NCI-H460 (cell line): Measurements from ENCODE around the gene PABPN1. TPM values are rescaled to one million over a fixed set of nuclear protein-coding genes. Genes with fewer than 3 reads are reported as not detected.

ENCODE experiments used
- DNase-seq: peaks from one replicate; pipeline ENCODE4 v3.0.0-alpha.2; 2016; ENCODE audit warnings: low read depth; ENCODE audit errors: extremely low read depth
- total RNA-seq: library from RNA; depleted of rRNA; stranded (reverse); fragments of >200 nt; shearing (Covaris generic); gene quantifications from 2 replicates; pipeline ENCODE4 v1.2.3, GENCODE V29; 2014

The PABPN1 gene
- total RNA-seq, 1 experiment from 2014 or later: 90.2 TPM

GRCh38 chr14:23357261-23357660, 36.0 kb downstream of the PABPN1 start:
- no peak for DNase-seq

GRCh38 chr14:23358042-23358441, 36.8 kb downstream of the PABPN1 start:
- DNase-seq: no peak

DNA sequence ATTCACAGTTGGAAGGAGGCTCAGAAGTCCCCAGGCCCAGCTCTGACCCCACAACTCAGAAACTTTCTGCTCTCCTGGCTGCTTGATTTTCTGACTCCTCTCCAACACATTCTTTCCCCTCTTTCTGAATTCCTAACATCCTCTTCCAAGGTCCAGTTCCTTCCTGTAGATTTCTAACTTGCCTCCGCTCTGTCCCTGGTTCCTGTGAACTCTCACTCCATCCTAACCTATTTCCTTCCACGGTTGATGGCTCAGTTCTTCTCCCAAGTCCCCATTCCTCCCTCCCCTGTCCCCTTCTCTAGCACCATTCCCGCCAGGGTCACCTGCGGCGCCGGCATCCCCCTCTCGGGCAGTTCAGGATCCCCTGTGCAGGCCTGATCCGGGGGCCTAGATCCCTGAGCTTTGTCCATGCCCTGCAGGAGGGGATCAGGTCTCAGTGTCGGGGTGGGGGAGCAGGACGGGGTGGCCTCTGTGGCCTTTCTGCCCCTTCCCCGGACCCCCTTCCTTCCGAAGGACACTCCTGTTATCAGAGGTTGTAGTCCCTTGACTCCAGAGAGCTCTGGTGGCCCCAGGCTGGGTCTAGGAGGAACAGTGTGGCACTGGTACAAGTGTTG, 37.4 kb downstream of the PABPN1 start:
- DNase-seq: no peak

GRCh38 chr14:23359167-23359626, 37.9 kb downstream of the PABPN1 start:
- no peak for DNase-seq

- DNase-seq: no peak
Measured at GRCh38 chr14:23359722-23360447, 38.6 kb downstream of the PABPN1 start.

DNA sequence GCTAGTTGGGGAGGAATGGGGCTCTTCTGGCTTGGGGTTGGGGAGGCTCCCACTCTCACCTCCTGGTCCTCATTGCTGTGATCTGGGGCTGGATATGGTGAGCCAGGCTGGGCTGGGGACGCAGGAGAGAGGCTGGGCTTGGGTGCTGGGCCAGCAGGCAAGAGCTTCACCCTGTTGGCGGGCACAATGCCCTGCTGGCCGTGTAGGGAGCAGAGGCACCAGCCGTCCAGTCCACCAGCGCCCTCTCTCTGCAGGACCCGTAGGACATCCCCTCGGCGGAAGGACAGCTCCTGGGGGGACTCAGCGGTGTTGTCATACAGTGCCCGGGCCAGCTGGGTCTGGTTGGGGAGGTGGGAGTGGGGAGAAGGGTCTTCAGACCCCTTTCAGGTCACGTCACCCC, 39.2 kb downstream of the PABPN1 start:
- DNase-seq: no peak

DNA sequence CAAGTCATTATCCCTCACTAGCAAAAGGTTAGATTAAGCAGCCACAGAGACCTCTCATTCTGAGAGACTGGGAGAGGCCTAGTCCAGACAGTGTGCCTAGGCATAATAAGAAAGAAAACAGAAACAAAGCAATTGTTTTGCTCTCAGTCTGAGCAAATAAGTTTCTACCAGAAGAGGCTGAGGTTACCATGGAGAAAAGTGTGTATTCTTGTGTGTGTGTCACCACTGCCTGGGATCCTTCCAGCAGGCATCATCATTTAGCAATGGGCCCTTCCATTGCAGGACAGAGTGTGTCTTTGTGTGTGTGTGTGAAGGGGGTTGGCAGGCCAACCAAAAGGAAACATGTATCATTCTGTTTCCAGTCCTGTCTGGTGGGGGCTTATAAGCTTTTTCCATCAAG, 40.1 kb downstream of the PABPN1 start:
- DNase-seq: no peak

DNA sequence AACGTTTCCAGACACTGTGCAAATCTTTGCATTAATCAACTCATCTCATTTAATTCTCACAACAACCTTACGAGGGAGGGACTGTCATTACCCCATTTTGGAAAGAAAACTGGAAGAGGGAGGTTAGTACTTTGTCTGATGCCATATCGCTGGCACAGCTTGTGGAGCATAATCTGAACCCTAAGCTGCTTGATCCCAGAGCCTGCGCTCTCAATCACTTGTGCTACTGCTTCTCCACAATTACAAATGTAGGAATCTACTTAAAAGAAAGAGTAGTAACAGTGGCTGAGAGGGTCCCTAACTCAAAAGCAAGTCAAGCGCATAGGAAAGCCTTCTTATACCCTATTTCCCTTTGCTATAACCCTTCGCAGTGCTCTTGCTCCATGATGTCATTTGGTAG, 40.5 kb downstream of the PABPN1 start:
- no peak for DNase-seq

- no peak for DNase-seq
Measured at GRCh38 chr14:23362200-23362599, 40.9 kb downstream of the PABPN1 start.

DNA sequence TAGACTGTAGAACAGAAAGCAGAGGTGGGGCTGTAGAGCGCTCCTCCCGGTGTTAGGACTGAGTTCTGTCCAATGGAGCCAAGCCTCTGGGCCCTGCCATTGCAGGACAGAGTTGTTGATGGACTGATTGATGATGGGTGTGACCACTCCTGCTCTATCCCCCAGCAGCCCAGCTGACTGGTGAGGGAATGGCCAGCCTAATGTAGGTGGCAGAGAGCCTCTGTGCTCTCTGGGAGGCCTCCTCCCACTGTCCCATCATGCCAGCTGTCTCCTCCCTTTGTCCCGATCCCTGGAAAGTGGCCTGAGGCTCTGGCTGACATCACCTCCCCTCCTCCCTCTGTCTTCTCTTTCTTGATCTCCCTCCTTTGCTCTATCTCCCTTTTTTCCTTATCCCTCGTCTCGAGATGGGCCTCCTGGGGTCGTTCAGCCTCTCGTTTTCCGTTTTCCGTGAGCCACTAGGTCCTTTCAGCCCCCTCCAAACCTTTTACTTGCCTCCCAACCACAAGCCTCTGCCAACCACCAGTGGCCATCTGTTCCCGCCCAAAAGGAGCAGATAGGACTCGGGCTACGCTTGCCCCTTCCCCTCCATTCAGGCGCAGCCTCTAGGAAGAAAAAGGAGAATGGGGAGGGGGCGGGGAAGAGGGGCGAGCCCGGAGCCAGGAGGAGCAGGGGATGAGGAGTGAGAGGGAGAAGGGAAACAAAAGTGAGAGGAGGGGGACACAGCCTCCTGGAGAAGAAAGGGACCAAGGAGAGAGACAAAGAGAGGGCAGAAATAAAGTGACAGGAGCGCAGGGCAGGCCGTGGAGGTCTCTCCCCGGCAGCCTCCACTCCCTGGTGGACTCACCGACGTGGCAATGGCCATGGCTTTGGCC, 43.1 kb downstream of the PABPN1 start:
- DNase-seq: no peak

- no peak for DNase-seq
Measured at GRCh38 chr14:23365036-23365731, 43.9 kb downstream of the PABPN1 start, which contains the start of gene EFS. TSS of gene EFS (minus strand) at chr14:23365172. CDS start at chr14:23365025, 147 bp downstream.

DNA sequence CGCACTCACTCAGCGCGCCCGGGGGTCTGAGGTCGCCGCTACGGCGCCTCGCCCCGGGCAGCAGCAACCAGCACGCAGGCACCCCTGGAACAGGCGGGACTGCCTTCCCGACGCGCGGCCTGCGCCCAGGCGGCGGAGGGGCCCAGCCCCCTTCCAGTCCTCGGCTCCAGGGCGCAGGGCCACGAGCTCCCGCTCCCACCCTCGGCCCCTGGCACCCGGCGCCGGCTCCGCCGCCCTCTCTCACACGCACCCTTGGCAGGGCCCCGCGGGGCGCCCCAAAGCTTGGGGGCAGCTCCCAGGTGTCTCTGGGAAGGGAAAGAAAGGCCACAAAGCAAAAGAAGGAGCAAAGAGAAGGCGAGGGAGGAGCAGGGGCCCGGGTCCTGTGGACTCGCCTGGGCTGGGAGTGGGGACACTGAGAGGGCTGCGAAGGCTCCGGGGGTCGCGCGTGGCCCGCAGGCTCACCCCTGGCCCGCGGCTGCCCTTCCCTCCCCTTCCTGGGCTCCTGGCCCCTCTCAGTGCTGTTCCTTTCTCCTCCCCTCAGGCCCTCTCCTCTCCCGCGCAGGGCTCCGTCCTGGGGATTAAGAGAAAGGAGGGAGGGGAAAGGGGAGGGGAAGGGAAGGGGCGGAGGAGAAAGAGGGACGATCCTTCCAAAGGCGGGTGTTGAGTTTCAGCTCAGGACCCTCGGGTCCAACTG, 44.6 kb downstream of the PABPN1 start:
- DNase-seq: no peak

GRCh38 chr14:23366426-23366921, 45.2 kb downstream of the PABPN1 start:
- DNase-seq: no peak

DNA sequence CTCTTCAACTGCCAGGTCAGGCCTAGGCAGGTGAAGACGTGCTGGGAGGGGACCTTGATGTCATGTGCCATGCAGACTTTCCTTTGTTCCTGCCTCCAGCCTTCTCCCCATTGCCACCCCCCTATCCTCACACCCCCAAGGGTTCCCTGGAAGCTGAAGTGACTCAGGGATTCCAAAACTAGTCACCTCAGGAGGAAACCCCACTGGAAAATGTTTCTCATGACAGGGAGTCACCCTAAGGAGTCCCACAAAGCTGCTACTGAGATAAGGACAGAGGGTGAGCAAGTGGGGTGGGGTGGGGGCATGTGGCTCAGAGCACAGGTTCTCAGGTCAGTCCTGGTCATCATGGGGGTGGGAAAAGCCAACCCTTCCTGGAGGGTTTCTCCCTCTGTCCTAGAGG, 49.0 kb downstream of the PABPN1 start:
- no peak for DNase-seq

- DNase-seq: no peak
Measured at GRCh38 chr14:23371865-23372264, 50.6 kb downstream of the PABPN1 start.

GRCh38 chr14:23372509-23372908, 51.3 kb downstream of the PABPN1 start, which contains the start of gene IL25:
TSS of gene IL25 (plus strand) at chr14:23372809.
- no peak for DNase-seq

DNA sequence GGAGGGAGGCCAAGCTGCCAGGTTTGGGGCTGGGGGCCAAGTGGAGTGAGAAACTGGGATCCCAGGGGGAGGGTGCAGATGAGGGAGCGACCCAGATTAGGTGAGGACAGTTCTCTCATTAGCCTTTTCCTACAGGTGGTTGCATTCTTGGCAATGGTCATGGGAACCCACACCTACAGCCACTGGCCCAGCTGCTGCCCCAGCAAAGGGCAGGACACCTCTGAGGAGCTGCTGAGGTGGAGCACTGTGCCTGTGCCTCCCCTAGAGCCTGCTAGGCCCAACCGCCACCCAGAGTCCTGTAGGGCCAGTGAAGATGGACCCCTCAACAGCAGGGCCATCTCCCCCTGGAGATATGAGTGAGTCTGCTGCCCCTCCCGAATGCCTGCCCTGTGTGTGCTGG, 51.8 kb downstream of the PABPN1 start:
- DNase-seq: no peak
